HG02642 (cell line): ENCODE results near the gene IFNAR2.
"Not testable (repeated sequence)": the region's sequence is repeated elsewhere in the genome, so short reads cannot be mapped to it uniquely, and the experiment has no call there.

Source experiments
- ATAC-seq: cut with Tn5 transposase; IDR thresholded peaks from one replicate; pipeline ENCODE4 v1.9.1; 2021; ENCODE audit warnings: mild to moderate bottlenecking; ENCODE audit not compliant: unreplicated experiment, poor library complexity

IFNAR2 gene

DNA sequence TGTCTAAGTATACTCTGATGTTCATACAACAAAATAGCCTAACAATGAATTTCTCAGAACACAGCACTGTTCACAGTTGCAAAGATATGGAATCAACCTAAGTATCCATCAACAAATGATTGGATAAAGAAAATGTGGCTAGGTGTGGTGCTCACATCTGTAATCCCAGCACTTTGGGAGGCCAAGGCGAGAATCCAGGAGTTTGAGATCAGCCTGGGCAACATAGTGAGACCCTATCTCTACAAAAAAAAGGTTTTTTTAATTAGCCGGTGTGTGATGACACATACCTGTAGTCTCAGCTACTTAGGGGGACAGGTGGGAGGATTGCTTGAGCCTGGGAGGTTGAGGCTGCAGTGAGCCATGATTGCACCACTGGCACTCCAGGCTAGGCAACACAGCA is 10.7 kb downstream of the IFNAR2 start:
- no peak for ATAC-seq

DNA sequence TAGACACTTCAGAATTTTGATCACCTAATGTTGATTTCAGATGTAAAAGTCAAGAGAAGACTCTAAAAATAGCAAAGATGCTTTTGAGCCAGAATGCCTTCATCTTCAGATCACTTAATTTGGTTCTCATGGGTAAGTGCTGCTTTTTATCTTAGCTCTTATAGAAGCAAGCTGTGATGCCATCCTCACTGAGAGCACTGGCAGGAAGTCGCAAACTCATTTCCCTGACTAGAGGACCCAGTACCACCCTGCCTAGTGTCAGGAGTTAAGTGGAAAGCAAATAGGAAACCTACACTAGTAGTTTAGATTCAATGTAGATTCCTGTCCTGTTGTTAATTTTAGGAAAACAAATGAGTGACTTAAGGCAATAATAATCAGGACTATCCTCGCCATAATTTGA is 12.1 kb downstream of the IFNAR2 start:
- ATAC-seq = no peak

DNA sequence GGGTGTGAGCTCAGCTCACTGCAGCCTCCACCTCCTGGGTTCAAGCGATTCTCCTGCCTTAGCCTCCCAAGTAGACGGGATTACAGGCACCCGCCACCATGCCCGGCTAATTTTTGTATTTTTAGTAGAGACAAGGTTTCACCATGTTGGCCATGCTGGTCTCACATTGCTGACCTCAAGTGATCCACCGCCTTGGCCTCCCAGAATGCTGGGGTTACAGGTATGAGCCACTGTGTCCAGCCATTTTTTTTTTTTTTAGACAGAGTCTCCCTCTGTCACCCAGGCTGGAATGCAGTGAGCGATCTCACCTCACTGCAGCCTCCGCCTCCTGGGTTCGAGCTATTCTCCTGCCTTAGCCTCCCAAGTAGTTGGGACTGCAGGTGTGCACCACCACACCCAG is 13.1 kb downstream of the IFNAR2 start:
- not testable (repeated sequence) for ATAC-seq

GRCh38 chr21:33244082-33244778 is 14.5 kb downstream of the IFNAR2 start:
- ATAC-seq = no peak

DNA sequence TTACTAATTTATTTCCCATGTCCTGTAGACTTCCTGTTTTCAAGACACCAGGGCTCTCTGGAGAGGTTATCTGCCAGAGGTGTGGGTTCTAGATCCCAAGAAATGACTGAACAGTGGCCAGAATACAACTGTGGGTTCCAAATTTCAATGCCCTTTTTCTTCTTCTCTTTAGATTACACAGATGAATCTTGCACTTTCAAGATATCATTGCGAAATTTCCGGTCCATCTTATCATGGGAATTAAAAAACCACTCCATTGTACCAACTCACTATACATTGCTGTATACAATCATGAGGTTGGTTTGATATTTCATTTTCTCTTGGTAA is 15.0 kb downstream of the IFNAR2 start:
- no peak for ATAC-seq

DNA sequence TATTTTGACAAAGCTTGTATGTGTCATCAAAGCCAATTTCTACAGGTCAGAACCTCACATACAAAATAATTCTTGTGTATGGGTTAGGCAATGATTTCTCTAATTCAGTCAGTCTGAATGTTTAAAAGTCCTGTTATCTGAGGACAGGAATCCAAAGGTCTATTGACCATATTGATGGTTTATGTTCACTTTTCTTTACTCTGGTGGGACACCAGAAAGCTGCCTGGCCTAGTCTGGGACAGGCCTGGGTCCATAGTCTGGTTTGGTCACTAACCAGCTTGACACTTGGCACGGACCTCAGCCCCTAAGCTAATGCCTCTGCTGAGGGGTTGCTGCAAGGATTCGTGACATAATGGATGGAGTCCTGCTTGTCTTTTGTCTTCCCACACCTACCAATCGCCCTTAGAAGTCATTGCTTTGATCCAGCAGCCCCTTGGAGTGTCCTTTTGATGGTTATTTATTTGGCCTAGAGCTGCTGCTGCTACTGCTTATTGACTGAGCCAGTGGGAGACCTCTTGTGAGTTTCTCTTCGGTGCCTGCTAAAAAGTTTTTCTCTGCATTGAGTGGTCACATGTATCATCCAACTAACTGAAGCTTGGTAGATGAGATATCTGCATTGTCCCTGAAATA is 15.7 kb downstream of the IFNAR2 start:
- ATAC-seq = no peak

DNA sequence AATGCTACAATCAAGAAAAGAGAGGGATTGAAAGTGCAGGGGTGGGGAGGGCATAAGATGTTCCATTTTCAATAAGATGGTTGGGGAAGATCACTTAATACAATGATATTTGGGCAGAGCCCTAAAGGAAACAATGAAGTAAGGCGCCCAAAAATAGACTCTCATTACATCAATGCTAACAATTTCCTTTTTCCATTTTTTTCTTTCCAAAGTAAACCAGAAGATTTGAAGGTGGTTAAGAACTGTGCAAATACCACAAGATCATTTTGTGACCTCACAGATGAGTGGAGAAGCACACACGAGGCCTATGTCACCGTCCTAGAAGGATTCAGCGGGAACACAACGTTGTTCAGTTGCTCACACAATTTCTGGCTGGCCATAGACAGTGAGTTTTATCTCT is 16.8 kb downstream of the IFNAR2 start:
- no peak for ATAC-seq

DNA sequence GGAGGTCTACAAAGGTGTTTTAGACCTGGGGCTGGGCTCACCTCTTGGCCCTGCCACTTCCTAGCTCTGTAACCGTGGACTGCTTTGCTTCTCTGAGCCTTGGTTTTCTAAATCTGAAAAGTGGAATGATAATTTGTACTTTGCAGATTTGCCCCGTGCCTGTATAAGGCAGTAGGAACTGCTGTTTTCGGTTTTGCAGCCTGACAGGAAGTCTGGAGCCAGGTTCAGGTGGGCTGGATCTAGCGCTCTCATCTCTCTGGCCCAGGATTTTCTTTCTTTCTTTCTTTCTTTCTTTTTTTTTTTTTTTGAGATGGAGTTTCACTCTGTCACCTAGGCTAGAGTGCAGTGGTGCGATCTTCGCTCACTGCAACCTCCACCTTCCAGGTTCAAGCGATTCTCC is 17.2 kb downstream of the IFNAR2 start:
- no peak for ATAC-seq

DNA sequence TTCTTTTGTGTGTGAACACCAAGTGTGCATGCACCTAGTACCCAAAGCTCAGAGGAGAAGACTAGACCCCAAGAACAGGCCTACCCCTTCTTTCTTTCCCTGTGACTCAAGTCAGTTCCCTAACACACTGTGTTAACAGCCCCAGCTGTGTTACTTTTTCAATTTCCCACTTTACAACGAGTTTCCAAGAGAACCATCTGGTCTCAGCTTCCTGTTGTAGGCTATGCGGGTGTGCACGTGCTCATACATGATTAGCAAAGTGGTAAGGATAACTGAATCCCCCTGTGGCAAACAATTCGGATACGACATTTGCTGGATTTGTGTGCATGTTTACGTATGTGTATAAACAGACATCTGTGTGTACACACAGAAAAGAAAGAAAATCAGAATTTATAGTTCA is 17.9 kb downstream of the IFNAR2 start:
- no peak for ATAC-seq

DNA sequence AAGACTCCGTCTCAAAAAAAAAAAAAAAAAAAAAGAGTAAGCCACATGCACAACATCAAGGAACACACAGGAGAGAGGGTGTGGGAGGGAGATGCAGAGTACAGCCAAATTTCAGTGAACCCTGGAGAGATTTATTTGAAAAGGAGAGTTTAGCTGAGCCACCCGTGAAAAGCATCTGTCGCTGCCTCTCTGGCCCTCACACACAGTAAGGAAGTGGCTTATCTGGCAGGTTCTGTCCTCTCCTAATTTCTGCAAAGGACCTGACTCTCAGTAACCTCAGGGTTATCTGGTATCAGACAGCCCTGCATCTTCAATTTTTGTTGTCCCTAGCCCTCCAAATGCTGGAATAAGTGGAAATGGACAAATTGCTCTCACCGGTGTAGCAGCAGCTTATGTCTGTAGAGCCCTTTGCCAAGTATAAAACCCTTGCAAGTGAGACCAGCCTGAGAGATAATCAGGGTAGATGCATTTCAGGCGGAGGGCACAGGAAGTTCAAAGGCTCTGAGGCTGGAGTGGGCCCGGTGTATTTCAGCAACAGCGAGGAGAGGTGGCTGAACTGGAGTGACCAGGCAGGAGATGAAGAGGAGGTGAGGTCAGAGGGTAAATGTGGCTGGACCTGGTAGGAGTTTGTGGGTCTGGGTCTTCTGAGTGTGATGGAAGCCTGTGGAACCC is 19.7 kb downstream of the IFNAR2 start:
- no peak for ATAC-seq

GRCh38 chr21:33251119-33251518 is 21.4 kb downstream of the IFNAR2 start:
- no peak for ATAC-seq

DNA sequence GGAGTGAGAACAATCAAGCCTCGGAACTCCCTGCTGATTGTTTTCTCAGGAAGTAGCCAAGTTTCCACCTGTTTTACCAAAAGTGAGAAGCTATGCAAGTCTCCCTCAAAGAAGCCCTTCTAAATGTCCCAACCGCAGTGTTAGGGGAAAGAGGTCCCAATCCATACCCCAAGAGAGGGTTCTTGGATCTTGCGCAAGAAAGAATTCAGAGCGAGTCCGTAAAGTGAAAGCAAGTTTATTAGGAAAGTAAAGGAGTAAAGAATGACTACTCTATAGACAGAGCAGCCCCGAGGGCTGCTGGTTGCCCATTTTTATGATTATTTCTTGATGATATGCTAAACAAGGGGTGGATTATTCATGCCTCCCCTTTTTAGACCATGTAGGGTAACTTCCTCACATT is 23.6 kb downstream of the IFNAR2 start:
- ATAC-seq = not testable (repeated sequence)

GRCh38 chr21:33254766-33255165 is 25.0 kb downstream of the IFNAR2 start:
- no peak for ATAC-seq

DNA sequence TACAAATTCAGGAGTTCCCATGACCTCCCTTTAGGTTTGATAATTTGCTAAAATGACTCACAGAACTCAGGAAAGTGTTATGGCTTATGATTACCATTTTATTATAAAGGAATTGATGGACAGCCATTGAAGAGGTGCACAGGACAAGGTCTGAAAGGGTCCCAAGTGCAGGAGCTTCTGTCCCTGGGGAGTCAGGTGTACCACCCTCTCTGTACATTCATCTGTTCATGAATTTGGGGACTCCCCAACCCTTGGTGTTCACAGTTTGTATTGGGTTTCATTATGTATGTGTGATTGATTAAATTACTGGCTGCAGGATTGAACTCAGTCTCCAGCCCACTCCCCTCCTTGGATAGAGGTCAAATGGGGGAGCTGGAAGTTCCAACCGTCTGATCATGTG is 25.7 kb downstream of the IFNAR2 start:
- no peak for ATAC-seq

DNA sequence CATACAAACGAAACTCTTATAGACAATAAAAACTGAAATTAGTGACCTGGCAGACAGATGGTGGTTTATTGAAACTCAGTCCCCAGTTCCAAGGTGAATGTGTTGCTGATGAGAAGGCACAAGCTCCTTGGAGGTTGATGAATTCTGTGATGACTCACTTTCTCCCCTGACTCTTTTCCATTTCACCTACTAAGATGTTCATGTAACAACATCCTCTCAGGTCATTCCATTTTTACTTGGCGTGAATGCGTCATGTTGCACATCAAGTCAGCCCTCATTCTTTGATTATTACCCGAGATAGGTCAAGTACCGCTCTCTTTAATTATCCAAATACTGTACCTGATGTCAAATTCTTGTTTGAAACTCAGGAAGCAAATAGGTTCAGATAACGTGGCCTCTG is 26.3 kb downstream of the IFNAR2 start:
- ATAC-seq = no peak

DNA sequence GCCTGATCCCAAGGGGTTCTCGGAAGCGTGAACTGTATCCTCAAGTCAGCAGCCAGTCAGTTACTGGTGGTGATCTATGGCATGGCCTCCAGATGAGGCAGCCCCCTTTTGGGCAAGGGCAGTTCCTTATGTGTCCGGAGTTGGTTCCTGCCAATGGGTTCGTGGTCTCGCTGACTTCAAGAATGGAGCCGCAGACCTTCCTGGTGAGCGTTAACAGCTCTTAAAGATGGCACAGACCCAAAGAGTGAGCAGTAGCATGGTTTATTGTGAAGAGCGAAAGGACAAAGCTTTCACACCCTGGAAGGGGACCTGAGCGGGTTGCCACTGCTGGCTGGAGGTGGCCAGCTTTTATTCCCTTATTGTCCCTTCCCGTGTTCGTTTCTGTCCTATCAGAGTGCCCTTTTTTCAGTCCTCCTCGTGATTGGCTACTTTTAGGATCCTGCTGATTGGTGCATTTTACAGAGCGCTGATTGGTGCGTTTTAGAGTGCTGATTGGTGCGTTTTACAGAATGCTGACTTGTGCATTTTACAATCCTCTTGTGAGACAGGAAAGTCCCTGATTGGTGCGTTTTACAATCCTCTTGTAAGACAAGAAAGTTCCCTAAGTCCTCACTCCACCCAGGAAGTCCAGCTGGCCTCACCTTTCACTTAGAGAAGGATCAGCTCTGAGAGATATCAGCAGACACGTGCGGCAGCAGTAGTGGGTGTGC is 27.5 kb downstream of the IFNAR2 start:
- ATAC-seq = no peak

DNA sequence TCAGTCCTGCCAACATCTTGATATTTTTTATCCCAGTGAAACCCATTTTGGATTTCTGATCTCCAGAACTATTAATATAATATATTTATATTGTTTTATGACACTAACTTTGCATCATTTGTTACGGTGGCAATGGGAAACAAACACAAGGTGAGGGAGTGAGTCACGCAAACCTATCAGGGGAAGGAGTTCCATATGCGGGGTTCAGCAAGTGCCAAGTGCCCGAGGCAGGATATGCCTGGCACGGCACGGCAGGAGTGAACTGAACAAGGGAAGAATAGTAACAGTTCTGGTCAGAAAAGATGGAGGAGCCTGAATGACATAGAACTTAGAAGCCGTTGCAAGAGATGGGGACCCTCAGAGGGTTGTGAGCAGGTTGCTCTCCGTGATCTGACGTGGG is 28.7 kb downstream of the IFNAR2 start:
- ATAC-seq = no peak

- ATAC-seq = no peak
These were observed 29.7 kb downstream of the IFNAR2 start for GRCh38 chr21:33259428-33259827.

- ATAC-seq = no peak
These were observed 30.3 kb downstream of the IFNAR2 start for GRCh38 chr21:33259995-33260394.

GRCh38 chr21:33261635-33262034 is 31.9 kb downstream of the IFNAR2 start:
- no peak for ATAC-seq

- no peak for ATAC-seq
These were observed 33.2 kb downstream of the IFNAR2 start for GRCh38 chr21:33262921-33263320.
